Endometrial microvascular endothelial cells (primary cell): ENCODE measurements around the gene ACACB. TPM values are rescaled to one million over a fixed set of nuclear protein-coding genes. Genes with fewer than 3 reads are reported as not detected.

Experiments
- in situ Hi-C: cut with HindIII; loops from 2 replicates; pipeline ENCODE4 v1.10.0; 2017; ENCODE audit warnings: low sequenced_read_pairs, low pct_unique_long_range_greater_than_20kb; ENCODE audit errors: inconsistent ontology term
- total RNA-seq: library from RNA; depleted of rRNA; stranded (reverse); fragments of >200 nt; gene quantifications from one replicate; pipeline ENCODE4 v1.2.3, GENCODE V29; 2015; ENCODE audit errors: inconsistent ontology term

The ACACB gene
- total RNA-seq, 1 donor from 2014 or later: 2.5 TPM

GRCh38 chr12:109284392-109284791, 168.0 kb downstream of the ACACB start:
- in situ Hi-C loops: no loop called here

GRCh38 chr12:109286252-109286651, 169.9 kb downstream of the ACACB start:
- in situ Hi-C loops: no loop called here

- in situ Hi-C loops: no loop called here
Measured at GRCh38 chr12:109286652-109287051, 170.3 kb downstream of the ACACB start.

- in situ Hi-C loops: no loop called here
Measured at GRCh38 chr12:109287181-109287580, 170.8 kb downstream of the ACACB start.

- in situ Hi-C loops: no loop called here
Measured at GRCh38 chr12:109287811-109288469, 171.6 kb downstream of the ACACB start.

- in situ Hi-C loops: no loop called here
Measured at GRCh38 chr12:109288571-109288970, 172.2 kb downstream of the ACACB start.

- in situ Hi-C loops: no loop called here
Measured at GRCh38 chr12:109289004-109289403, 172.6 kb downstream of the ACACB start.

GRCh38 chr12:109289551-109289950, 173.2 kb downstream of the ACACB start:
- in situ Hi-C loops: no loop called here

- in situ Hi-C loops: no loop called here
Measured at GRCh38 chr12:109290061-109290460, 173.7 kb downstream of the ACACB start.

- in situ Hi-C loops: no loop called here
Measured at GRCh38 chr12:109291117-109291516, 174.7 kb downstream of the ACACB start.

- in situ Hi-C loops: no loop called here
Measured at GRCh38 chr12:109291521-109292341, 175.3 kb downstream of the ACACB start.

GRCh38 chr12:109292342-109292711, 175.9 kb downstream of the ACACB start:
- in situ Hi-C loops: no loop called here

- in situ Hi-C loops: no loop called here
Measured at GRCh38 chr12:109293106-109293505, 176.7 kb downstream of the ACACB start.

GRCh38 chr12:109294286-109294796, 178.0 kb downstream of the ACACB start:
- in situ Hi-C loops: no loop called here

GRCh38 chr12:109295764-109296425, 179.5 kb downstream of the ACACB start:
- in situ Hi-C loops: no loop called here

GRCh38 chr12:109296431-109296830, 180.0 kb downstream of the ACACB start:
- in situ Hi-C loops: no loop called here

GRCh38 chr12:109299849-109300248, 183.5 kb downstream of the ACACB start:
- in situ Hi-C loops: no loop called here

- in situ Hi-C loops: no loop called here
Measured at GRCh38 chr12:109301643-109302168, 185.3 kb downstream of the ACACB start.

- in situ Hi-C loops: no loop called here
Measured at GRCh38 chr12:109302358-109302757, 186.0 kb downstream of the ACACB start.
